GM18873 (cell line): Measurements from ENCODE around the gene AHCYL1.

Source experiments
- ATAC-seq: cut with Tn5 transposase; IDR thresholded peaks from one replicate; pipeline ENCODE4 v1.9.1; 2021; ENCODE audit warnings: mild to moderate bottlenecking, moderate library complexity, moderate number of reproducible peaks; ENCODE audit not compliant: unreplicated experiment, low FRiP score

The AHCYL1 gene

DNA sequence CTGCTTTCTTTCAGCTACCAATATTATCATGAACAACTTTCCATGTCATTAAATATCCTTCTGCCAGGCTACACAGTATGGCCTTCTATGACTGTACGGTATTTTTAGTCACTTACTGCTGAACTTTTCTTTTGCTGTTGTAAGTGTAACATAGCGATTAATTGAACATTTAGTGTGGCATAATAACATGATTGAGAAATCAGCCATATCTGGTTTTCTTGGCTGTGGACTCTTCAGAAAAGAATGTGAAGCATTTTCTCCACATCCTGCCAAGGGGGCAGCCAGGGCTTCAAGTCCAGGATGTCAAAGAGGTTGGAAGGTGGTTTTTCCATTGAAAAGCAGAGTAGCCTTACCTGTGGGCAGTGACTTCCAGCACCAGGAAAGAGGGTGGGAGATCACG is 8.8 kb upstream of the AHCYL1 start:
- ATAC-seq: no peak

DNA sequence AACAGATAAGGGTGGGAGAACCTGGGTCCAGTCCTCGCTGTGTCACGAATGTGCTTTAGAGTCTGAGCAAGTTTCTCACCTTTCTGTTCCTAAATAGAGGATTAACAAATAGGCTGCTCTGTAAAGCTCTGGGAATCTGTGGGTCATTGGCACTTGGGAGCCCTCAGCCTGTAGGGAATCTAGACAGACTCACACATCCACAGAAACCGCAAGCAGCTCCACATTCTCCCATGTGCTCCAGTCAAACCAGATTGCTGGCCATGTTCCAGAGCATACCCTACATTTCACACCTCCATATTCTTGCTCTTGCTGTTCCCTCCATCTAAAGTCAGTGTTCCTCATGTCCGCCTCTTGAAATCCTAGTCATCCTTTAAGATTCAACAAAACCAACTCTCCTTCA is 7.8 kb upstream of the AHCYL1 start:
- no peak for ATAC-seq

DNA sequence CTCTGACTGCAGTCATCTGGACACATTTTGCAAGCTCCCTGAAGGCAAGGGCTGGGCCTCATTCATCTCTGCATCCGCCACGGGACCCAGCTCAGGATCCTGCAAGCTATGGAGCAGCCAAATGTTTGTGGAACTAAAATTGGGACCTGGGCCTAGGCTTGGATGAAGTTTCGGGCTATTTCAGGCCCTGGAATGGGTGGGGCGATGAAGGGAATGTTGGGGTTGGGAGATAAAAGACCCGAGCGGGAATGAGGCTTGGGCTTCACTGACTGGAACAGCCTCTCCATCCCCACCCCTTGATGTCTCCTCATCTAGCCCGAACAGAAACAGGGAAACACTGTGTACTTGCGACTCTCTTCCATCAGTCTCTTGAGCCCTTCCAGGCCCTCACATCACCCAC is 7.3 kb upstream of the AHCYL1 start:
- ATAC-seq: no peak

DNA sequence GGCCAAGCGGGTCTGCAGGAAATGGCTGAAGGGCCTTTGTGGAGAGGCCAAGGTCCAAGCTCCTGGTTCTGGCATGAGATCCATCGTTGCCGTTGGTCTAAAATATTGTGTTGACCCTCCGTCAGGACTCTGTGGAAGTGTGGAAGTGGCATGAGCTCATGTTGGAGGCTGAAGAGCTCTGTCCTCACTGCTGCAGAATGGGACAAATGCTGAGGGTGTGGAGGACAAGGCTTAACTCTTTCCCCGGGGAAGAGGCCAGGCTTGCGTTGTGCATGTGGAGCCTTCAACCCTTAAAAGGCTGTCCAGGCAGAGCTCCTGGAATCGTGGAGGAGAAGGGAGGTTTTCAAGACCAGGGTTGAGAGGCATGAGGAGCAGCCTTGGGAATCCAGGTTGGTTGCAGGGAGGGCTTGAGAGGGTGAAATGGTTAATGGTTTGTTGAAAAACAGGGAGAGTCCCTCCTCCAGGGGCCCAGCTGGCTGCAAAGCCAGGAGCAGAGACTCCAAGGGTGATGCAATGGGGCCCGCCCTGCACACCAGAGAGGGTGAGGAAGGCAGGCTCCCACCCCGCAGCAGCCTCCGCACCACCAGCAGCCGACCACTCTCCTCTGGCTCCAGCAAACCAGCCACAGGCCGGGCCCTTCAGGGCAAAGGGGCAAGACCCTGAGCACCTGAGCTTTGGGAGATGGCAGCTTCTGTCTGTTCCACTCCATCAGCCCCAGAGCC is 6.7 kb upstream of the AHCYL1 start:
- no peak for ATAC-seq

DNA sequence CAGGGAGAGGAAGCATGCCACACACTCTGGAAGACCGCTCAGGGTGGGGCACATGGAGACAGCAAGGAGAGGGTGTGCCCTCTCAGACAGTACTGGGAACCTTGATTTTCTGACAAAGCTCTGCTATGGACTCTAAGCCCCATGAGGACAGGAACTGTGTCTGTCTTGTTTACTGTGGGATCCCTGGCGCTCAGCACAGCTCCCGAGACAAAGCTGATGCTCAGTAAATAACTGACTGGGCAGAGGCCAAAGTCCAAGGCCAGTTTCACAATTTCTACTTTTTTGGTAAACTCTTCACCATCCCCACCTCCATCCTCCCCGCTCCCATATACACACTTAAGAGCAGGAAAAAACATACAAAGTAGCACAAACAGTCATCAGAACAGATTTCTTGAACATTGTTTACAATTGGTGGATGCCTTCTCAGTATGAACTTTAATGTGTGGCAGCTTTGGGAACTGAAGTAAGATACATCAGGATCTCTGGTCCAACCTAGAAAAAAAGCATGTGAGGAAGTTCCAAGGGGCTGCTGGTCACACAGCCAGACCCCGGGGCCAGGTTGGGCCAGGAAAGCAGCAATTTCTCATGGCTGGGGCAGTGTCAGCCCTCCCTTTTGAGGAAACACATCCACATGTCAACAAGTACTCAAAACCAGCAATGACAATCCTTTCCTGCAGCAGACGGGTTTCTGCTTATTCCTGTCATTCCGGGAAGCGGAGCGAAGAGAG is 5.6 kb upstream of the AHCYL1 start:
- ATAC-seq: no peak

DNA sequence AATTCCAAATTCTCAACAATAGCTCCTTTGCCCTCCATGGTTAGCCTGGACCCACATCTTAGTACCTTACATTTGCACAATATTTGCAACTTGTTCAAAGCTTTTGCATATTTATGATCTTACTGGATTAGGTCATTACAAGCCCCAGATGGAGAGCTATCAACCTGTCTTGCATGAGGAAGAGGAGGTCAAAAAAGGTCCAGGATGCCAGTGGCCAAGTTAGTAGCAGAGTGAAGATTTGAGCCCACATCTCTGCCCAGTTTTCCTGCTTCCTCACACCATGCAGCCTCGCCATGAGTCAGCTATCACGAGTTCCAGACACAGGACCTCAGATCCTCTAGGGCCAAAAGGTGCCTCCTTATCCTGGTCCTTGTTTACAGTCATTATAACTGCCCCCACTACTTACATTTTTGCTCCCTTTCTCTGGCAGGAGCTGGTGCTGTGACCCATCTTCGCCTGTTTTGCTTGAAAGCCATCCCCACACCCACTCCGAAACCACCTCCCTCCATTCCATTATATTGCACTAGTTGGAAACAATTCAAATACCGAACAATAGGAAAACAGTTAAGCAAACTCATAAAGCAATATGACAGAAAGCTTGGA is 5.0 kb upstream of the AHCYL1 start:
- no peak for ATAC-seq

DNA sequence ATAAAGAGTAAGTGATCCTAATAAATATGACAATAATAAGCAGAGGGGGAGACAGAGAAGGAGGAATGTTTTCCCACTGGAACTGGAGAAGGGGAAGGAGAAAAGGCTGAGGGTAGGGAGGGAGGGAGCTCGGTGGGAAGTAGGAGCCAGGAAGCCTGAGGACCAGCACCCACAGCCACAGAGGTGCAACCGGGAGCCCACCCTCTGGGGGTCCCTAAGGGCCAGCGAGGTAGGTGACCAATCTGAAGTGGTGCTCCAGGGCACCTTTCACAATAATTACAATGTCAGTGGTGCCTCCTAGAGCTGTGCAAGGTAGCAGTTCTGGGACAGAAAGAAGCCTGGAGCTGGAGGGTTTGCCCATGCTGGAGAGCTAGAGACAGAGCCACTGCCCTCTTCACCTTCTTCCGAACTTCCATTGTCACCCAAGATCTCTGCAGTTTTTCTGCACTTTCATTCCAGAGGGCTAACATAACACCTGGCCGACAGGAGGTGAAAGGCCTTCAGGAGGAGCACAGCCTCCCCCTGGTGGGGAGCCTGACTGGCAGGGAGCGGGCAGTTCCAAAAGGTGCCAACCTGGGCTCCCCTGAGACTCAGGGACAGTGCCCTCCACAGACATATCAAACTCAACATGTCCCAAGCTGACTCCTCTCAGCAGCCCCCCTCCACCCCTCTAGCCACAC is 4.1 kb upstream of the AHCYL1 start:
- ATAC-seq: no peak

DNA sequence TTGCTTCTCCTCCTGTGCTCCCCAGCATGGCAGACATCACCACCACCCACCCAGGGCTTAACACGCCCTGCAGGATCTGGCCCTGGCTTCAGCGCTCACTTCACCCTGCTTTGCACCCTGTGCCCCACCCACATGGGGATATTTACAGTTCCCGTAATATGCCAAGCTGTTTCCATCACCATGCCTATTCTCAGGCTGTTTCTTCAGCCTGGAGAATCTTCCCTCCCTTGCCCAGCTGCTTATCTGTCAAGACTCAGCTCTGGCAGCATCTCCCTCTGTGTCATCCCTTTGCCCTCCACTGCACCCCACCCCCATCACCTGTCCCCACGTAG is 3.6 kb upstream of the AHCYL1 start:
- ATAC-seq: no peak

DNA sequence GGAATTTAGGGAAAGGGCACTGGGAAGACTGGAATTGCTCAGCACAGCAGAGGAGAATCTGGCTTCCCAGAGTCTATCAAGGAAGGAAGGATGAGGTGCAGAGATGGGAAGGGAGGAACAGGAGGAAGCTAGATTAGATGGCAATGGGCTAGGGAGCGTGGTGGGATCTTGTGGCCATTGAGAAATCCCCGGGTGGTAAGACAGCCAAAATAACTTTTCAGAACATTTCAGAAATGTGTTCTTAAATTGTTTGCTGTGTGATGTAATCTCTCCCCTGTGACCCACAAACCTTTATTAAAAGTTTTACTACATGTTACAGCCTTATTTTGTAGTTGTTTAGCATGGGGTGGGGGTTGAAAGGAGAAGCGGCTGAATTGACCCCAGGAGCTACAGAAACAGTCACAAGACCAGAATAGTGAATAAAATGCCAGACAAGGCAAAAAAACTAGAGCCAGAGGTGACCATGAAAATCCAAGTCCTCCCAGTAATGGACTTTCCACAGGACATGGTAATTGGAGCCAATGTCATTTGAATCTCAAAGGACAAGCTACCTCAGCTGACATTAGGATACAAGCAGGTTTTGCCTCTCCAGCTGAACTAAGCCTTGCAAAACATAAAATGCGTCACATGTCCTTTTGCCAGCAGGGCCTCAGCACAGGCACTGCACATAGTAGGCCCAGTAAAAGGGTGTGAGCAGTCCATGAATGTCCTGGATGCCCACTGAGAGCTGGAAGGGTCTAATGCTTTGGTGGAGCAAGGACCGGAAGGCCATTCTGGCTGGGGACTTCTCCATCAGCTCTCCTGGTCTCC is 980 bp upstream of the AHCYL1 start:
- no peak for ATAC-seq

DNA sequence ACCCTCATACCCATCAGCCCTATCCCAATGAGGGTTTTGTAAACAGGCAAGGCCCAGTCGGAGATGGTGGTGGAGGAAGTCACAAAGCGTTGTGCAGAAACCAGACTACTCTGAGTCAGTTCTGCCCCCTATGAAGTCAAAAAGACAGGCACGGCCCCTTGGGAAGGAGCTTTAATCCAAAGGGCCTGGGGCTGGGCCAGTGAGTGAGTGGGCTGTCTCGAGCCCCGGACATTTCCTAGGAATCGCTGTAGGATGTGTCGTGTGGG is 442 bp upstream of the AHCYL1 start:
- no peak for ATAC-seq

DNA sequence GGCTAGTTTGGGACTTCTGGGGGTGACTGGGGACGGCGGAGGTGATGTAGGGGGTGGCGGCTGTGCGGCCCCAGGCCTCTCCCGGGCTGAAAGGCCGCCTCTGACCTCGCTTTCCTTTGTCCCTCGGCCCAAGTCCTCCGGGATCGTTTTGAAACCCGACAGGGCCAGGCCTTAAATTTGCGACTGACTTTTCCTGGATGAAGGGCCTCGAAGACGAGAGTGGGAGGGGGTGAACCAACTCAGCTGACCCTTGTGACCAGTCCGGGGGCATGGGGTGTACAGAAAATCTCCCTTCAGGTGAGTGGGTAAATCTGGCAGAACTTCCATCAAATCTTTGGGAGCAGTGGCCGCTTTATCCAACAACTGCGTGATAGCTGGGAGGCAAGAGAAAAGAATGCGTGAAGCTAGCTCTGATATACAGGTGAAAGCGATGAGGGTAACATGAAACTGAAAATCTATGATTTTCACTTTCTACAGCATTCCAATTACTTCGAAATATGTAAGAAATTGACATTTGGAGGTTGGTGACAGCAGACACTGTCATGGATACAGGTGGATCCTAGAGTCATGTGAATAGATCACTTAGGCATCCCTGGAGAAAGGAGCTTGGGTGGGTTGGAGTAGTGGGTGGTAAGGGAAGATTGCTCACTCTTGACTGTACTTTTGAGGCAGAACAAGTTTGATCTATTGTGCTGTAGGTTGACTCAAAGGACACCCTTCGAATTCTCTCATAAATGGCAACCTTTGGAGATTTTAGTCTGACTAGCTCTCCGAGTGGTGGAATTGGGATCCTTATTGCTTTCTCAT is 885 bp downstream of the AHCYL1 start:
- no peak for ATAC-seq

DNA sequence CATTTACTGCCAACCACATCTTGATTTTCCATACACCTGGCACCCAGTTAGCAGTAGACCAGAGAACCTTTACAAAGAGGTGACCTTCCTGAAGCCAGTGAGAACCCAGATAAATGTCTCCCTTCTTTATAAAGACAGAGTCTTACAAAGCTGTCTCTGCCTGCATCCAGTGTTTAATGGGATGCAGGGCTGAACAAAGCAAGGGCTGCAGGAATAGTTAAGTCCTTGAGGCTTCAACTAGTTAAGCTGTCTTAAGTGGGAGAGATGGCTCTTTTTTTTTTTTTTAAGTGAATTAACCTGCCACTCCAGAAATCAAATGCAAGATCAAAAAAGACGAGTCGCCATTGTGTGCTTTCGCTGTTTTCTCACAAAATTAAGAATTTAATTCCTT is 1.5 kb downstream of the AHCYL1 start:
- no peak for ATAC-seq

DNA sequence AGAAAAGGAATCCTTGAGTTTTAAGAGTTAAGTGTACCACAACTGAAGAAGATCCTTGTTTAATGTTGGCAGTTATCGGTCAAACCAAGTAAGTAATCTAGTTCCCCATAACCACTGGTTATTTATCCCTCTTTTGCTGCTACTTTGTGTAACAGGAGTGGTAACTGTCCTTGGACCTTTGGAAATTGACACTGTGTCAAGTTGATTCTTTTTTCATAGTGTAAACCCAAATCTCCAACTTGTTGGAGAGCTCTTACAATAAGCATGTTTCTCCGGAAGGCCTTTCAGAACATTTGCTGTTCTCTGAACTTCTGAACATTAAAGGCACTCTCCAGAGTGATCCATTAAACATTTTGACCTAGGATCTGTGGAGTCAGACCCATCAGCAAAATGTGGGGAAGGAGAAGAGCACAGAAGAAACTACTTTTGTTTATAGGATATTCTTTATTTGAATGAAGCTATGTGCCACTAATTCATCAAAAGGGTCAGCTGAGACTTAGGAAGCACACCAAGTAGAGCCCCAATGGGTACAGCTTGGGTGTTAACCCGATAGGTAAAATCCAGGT is 3.9 kb downstream of the AHCYL1 start:
- no peak for ATAC-seq

DNA sequence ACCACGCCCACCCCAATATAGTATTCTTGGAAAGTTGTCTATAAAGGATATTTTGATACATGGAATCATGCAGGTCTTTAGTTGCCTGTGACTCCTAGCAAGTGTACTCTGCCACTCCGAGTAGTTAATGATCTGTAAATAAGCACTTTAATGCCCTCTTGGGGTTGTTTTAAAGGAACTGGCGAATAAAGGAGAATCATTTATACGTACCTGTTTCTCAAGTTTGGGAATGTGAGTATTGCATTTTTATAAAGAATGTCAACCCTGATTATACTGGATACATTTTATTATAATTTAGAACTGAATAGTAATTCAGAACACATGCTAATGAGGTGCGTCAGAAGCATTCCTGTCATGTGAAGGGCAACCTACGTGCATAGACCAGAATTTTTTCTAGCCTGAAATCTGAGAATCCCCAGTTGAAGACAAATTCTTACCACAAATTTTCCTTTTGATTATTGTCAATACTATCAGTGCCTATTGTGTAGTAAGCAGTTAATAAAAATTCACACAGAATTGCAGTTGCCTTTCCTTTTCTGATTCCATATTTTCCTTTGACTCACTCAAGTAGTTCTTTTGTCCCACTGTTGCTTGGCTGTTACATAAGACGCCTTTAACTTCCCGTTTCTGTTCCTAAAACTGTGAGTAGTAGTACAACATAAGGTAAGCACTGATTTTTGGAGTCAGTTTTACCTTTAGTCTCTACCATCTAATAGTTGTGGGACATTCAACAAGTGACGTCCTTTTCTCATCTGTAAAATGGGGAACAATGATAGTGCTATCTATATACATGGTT is 5.1 kb downstream of the AHCYL1 start:
- no peak for ATAC-seq

DNA sequence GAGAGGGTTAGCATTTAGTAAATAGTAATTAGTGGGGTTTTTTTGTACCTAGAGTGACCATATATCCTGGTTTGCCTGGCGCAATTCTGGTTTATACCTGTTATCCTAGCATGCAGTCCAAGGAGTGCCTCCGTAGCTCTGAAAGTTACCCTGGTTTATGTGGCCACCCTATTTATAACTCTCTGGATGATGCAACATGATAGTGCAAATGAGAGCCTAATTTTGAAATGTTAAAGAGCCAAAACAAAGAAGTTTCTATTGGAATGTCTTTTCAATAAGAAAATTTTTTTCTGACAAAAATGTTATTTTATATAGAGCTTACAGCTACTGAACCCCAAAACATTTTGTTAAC is 5.7 kb downstream of the AHCYL1 start:
- no peak for ATAC-seq

DNA sequence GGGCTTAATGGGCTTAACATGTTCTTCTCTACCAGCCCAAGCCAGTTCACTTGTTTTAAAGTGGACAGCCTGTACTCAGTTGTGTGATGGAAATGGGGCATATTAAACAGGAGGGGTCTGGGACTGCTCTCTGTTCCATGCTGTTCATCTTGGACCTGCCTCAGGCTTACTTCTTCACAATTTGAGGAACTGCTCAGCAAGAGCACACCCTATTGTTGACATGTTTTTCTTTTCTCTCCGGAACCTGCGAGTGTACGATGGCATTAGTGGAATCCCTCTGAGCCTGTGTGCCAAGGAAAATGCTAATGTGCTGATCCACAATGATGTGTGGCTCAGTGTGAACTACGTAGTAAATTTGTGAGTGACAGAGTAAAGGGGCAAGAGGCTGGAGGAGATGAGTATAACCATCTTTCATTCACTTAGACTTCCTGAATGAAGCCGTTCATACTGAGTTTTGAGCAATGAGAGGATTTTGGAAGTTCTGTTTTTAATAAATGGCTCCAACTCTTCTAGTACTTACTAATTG is 6.9 kb downstream of the AHCYL1 start:
- ATAC-seq: no peak

DNA sequence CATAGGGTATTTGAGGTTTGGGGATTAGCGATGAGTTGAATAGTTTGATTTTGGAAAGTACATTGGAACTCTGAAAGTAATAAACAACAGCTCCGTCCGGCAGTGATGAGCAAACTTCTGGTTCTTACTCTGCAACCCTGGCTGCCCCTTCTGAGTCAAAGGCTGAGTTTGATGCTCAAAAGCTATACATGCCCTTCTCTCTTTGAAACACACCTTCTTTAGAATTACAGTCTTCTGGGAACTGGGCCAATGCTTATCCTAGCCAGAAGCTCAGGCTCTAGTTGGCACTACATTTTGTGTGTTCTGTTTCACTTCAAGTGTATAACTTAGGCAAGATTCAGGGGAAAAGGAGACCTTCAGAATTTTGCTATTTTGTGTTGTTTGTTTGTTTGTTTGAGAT is 9.3 kb downstream of the AHCYL1 start:
- no peak for ATAC-seq

DNA sequence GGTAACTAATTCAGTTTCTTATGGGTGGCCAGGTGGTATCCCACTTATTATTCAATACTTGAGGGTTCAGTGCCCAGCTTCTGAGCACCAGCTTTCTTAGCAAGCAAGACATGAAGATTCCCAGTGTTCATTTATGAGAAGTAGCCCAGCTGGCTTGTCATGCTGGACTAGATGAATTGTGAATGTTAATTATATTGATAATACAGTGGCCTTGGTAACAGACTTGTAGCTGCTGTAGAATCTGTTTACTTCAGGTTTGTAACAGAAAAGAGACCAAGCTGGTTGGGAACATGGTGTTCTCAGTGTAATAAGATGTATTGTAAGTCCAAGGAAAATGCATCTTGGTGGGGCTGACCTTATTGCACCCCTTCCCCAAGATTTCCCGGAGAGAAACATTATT is 10.1 kb downstream of the AHCYL1 start:
- ATAC-seq: no peak

DNA sequence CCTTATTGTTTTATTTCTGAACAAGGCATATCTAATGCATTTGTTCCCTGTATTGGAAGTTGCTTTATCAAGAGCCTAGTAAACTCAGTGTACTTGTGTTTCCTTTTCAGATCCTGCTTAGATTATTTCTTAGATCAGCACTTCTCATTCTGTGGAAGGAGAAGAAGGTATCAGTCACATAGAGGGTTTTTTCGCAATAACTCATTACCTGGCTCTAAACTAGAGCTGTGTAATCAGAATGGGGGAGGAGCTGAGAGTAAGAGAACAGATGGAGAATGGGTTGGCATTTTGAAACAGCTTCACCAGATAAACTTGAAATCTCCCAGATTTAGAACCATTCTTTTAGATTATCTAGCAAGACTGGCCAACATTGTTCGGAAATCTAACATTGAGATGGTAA is 11.0 kb downstream of the AHCYL1 start:
- no peak for ATAC-seq
